Neural cell (in vitro differentiated cells): Measurements from ENCODE around the gene NXNL2.

Experiments used
- CTCF ChIP-seq: fragments of 450-650 bp; IDR thresholded peaks from 2 replicates; pipeline ENCODE4 v1.5.1; 2014; ENCODE audit warnings: antibody characterized with exemption, mild to moderate bottlenecking, moderate library complexity; ENCODE audit not compliant: poor library complexity, severe bottlenecking
- EP300 ChIP-seq: fragments of 450-650 bp; conservative IDR thresholded peaks from 2 replicates; pipeline ENCODE4 v1.6.1; 2014; ENCODE audit warnings: antibody characterized with exemption, mild to moderate bottlenecking, moderate library complexity; ENCODE audit not compliant: poor library complexity, severe bottlenecking
- POLR2AphosphoS5 ChIP-seq: IDR thresholded peaks from 2 replicates; pipeline ENCODE4 v1.6.1; 2012
- SMC3 ChIP-seq: fragments of 450-650 bp; conservative IDR thresholded peaks from 2 replicates; pipeline ENCODE4 v1.6.1; 2014; ENCODE audit warnings: antibody characterized with exemption, mild to moderate bottlenecking, moderate library complexity; ENCODE audit not compliant: poor library complexity

GRCh38 chr9:88571419-88571818, 36.4 kb downstream of the NXNL2 start:
- no peak for TF ChIP-seq SMC3
- TF ChIP-seq CTCF, result no peak
- TF ChIP-seq POLR2AphosphoS5, result no peak
- no peak for TF ChIP-seq EP300
